Activated CD8-positive, alpha-beta memory T cell treated with anti-CD3 and anti-CD28 coated beads for 1 hour (primary cell): ENCODE data around the gene DPP6.

Source experiments
- DNase-seq, 2 donors: peaks; one replicate each; pipeline ENCODE4 v3.0.0-alpha.2; 2020; ENCODE audit warnings: low read depth in 1 of 2; ENCODE audit errors: extremely low read depth in 1 of 2

The DPP6 gene

GRCh38 chr7:154746571-154747360 lies 694.6 kb downstream of the DPP6 start:
- DNase-seq: no peak

GRCh38 chr7:154748089-154748786 lies 696.0 kb downstream of the DPP6 start:
- no peak for DNase-seq

- no peak for DNase-seq
These were observed 698.2 kb downstream of the DPP6 start for GRCh38 chr7:154750353-154750801.

GRCh38 chr7:154753226-154753625 lies 701.0 kb downstream of the DPP6 start:
- DNase-seq: no peak

DNA sequence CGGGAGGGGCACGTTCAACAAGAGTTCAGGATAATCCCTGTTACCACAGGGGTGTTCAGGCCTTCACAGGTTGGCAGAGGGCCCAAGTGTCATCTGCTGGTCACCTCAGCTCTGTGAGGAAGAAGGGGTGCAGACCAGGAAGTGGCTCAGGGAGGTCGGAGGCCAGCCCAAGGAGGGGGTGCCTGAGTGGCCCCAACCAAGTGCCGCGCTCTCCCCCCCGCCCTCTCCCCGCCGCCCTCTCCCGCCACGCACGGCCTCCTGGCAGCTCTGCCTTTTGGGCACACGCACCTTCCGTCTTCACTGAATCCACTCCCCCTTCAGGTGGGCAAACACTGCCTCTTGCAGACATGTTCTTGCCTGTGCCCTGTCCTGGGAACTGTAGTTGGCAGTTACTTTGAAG lies 705.6 kb downstream of the DPP6 start:
- DNase-seq: no peak

GRCh38 chr7:154759989-154760388 lies 707.8 kb downstream of the DPP6 start:
- DNase-seq: no peak

DNA sequence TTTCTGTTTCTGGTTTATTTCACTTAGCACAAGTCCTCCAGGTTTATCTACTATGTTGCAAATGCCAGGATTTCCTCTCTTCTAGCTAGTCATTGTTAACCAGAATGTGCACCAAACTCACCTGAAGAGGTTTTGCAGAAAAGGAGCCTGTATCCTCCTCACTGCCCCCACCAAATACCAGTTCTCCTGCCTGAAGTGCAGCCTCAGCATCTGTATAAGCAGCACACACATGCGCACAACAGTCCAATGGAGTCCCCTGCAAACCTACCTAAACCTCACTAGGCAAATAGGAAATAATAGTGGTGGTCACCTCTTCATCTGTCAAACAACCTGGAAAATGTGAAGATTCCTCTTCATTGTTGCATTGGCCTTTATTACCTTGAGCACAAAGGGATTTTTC lies 712.9 kb downstream of the DPP6 start:
- DNase-seq: no peak

DNA sequence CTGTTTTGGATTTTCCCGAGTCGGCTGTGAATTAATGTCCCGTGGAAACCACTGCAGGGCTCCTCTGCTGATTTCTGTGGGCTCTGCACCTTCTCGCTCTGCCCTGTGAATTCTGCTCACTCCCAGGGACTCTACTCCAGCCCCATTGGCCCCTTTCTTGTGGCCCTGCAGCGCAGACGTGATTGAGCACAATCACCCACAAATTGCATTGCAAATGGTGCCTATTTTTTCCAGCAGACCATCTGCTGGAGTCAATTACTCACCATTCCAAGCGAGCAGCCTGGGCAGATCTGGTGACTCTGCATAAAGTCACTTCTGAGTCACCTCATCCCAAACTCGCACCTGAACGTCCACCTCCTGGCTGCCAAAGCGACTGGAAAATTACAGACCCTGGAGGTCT lies 714.9 kb downstream of the DPP6 start:
- no peak for DNase-seq

DNA sequence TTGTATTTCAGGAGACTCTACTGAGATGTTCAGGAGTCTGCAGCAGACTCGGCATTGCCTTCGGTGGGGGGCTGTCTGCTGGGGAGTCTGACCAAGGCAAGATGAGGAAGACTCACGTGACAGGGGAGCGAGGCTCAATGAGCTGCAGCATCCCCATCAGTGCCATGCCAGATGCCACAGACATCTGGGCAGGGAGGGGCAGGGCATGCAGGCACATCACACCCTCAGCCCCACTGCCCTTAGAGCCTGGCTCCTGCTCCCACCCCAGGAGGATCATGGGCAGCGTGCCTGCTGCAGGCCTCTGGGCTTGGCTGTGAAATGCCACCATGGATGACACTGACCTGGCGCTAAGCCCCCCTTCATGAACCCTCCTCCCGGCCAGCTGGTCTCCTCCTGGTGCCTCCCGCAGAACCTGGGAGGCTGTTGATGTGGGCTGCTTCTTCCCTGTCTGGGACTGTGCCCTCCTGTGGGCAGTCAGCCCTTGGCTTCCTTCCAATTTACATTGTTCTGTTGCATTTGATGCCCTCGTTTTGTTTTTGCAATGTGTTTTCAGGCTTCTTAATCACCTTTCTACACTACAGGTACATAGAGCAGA lies 715.7 kb downstream of the DPP6 start:
- DNase-seq: no peak

- DNase-seq: no peak
These were observed 716.8 kb downstream of the DPP6 start for GRCh38 chr7:154769001-154769400.

DNA sequence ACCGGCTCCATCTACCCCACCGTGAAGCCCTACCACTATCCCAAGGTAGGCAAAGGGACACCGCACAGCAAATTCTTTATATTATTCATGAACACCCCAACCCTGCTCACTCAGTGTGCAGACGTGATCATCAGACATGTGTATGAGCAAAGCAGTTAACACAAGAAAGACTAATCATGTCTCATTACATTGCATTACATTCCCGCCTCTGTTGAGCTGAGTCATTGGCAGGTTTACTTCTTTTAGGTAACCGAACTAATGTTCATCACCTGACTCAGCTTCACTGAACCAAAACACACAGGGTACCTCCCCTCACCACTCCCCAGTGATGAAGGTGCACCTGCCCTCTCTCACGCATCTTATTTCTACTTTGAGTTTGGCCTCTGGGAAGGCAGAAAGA lies 717.3 kb downstream of the DPP6 start:
- no peak for DNase-seq

DNA sequence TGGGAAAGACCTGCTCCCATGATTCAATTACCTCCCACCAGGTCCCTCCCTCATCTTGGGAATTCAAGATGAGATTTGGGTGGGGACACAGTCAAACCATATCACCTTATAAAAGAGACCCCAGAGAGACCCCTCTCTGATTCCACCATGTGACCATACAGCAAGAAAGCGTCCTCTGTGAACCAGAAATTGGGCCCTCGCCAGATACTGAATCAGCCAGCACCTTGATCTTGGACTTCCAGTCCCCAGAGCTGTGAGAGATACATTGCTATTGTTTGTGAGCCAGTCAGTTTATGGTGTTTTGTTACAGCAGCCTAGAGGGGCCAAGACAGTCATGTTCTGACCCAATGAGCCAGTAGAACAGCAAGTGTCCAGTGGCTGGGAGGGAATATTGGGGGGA lies 718.2 kb downstream of the DPP6 start:
- DNase-seq: no peak

DNA sequence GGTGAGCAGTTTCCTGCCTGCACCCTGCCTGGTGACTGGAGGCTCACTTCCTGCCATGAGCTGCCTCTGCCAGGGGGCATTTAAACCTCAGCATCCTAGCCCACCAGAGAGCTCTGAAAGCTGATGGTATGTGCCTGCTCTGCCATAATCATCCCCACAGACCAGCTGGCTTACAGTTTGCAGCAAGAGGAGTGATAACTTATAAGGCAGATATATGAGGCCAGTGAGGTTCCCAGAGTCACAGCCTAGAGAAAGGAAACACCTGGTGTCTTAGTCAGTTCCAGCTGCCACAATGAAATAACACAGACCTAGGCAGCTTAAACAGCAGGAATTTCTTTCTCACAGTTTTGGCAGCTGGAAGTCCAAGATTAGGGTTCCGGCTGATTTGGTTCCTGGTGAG lies 718.8 kb downstream of the DPP6 start:
- no peak for DNase-seq

GRCh38 chr7:154774303-154774969 lies 722.2 kb downstream of the DPP6 start:
- no peak for DNase-seq

- DNase-seq: no peak
These were observed 723.5 kb downstream of the DPP6 start for GRCh38 chr7:154775681-154776080.

- no peak for DNase-seq
These were observed 724.2 kb downstream of the DPP6 start for GRCh38 chr7:154776350-154776749.

DNA sequence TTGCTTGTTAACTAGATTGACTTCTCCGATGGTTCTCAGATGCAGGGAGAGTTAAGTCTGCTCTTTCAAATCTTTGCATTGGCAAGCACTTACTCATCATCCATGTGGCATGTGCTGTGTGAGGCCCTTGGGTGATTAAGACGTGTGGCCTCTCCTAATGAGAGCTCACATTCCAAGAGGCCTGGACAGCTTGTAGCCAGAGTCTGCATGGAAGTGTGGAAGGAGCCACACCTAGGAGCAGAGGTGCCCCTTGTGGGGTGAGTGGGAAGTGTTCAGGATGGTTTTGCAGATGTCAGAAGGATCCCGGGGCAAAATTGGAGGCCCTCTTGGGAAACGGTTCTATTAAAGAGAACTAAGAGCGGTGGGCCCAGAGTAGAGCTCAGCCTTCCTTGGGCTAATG lies 724.8 kb downstream of the DPP6 start:
- DNase-seq: no peak

- DNase-seq: no peak
These were observed 725.3 kb downstream of the DPP6 start for GRCh38 chr7:154777489-154777888.

DNA sequence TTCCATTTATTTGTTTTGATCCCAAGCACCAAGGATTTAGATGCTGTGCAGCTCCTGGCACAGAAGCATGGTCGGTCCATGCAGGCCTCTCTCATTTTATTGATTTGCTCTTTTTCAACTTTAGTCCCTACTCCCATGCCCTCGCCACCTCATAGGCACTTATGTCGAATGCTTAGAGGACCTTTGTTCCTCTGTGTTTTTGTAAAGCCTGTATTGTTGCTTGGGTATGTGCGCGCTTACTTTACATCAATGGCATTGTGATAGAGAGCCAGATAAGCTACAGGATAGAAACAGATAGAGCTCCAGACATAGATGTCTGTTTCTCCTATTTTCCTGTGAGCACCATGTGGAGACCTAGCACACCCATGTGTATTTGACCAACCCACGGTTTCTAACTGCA lies 725.7 kb downstream of the DPP6 start:
- DNase-seq: no peak

- DNase-seq: no peak
These were observed 729.4 kb downstream of the DPP6 start for GRCh38 chr7:154781369-154782303.
